ENCODE results near the gene CDHR3. TPM values are rescaled to one million over a fixed set of nuclear protein-coding genes. Genes with fewer than 3 reads are reported as not detected.

Gene CDHR3
- total and polyA plus RNA-seq, 10 of the 15 experiments (the other 5 are each of a cell fraction or from before 2014, with no cell fraction given): 0.06 to 0.11 TPM; not detected in 8

DNA sequence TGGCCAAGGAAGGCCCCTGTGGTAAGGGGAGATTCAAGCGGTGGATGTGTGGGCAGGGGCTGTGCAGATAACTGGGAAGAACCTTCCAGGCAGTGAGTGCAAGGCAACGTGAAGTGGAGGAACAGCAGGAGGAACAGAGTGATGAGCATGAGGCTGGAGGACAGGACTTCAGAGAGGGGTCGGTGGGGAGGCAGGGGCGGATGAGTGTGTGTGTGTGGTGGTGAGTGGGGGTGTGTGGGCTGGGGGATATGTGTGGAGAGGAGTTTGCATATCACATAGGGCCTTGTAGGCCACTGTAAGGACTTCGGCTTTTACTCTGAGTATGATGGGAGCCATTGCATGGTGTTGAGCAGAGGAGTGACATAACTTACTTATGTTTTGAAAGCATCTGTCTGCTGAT is 75.2 kb downstream of the CDHR3 start:
- Histone ChIP-seq H3K27me3 (replicated peaks in 1 of 2; ENCODE audit: control insufficient read depth in 2 of 2, insufficient read depth in 2 of 2, low read length in 1 of 2) (no peaks in the 10 kb centered on the region; a peak in 2 of 4 replicates), H3K27ac (ENCODE audit: control insufficient read depth, insufficient read depth) (no peak overlapping the region), H4K20me1 (ENCODE audit: control insufficient read depth, insufficient read depth) (no peaks in the 10 kb centered on the region), H3K4me2 (ENCODE audit: control insufficient read depth, insufficient read depth) (no peak overlapping the region), H3K79me2 (ENCODE audit: control insufficient read depth, insufficient read depth, low read length) (no peaks in the 10 kb centered on the region), H3K9ac (ENCODE audit: control insufficient read depth, insufficient read depth, low read length) (no peak overlapping the region), H2AFZ (ENCODE audit: control insufficient read depth, low read depth, low read length) (no peak overlapping the region), H3K4me3 (no peak overlapping the region), H3K36me3 (ENCODE audit: control insufficient read depth in 2 of 2, insufficient read depth in 2 of 2, low read length in 1 of 2) (no peaks in the 10 kb centered on the region), H3K4me1 (ENCODE audit: control insufficient read depth, insufficient read depth, low read length) (no peaks in the 10 kb centered on the region), H3K9me3 (replicated peaks; ENCODE audit: control insufficient read depth, insufficient read depth, low read length) (no peaks in the 10 kb centered on the region; the same call in 1 of the 3 replicates)
- TF ChIP-seq ZNF24 (IDR thresholded peaks at IDR 0.05): no peak
- no peak for TF ChIP-seq IKZF2 (IDR thresholded peaks at IDR 0.05)
- no peak for TF ChIP-seq DPF2 (IDR thresholded peaks at IDR 0.05)
- TF ChIP-seq, protein P1, sequence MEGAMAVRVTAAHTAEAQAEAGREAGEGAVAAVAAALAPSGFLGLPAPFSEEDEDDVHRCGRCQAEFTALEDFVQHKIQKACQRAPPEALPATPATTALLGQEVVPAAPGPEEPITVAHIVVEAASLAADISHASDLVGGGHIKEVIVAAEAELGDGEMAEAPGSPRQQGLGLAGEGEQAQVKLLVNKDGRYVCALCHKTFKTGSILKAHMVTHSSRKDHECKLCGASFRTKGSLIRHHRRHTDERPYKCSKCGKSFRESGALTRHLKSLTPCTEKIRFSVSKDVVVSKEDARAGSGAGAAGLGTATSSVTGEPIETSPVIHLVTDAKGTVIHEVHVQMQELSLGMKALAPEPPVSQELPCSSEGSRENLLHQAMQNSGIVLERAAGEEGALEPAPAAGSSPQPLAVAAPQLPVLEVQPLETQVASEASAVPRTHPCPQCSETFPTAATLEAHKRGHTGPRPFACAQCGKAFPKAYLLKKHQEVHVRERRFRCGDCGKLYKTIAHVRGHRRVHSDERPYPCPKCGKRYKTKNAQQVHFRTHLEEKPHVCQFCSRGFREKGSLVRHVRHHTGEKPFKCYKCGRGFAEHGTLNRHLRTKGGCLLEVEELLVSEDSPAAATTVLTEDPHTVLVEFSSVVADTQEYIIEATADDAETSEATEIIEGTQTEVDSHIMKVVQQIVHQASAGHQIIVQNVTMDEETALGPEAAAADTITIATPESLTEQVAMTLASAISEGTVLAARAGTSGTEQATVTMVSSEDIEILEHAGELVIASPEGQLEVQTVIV (IDR thresholded peaks at IDR 0.05; ENCODE audit: borderline replicate concordance, partially characterized antibody): no peak
- intact Hi-C loops (cut with micrococcal nuclease; ENCODE audit: unreplicated experiment) (no loop called here), in situ Hi-C loops (cut with MboI) (no loop called here)
- POLR2A ChIA-PET: no interaction called here
- ATAC-seq (no peak), FAIRE-seq (no peak), DNase-seq (ENCODE audit: low read depth, low spot score) (no peak)
- SMC1A ChIA-PET (ENCODE audit: uncharacterized antibody, unreplicated experiment): interaction anchor here (1.5 to 4.3 kb wide), 4 partner anchors 10 to 277 kb away, joined by 6 to 24 read pairs (median 8); no protein-coding TSS in a partner anchor
- WGBS (ENCODE audit: insufficient coverage, insufficient replicate concordance, low lambda C conversion rate, missing lambda C conversion rate): 46% methylated on average over 5 of the region's 5 CpGs
- CTCF ChIA-PET: interaction anchor here (1.6 to 3.4 kb wide), 4 partner anchors 9 to 386 kb away, joined by 3 to 21 read pairs (median 6); no protein-coding TSS in a partner anchor
- RAD21 ChIA-PET (ENCODE audit: unreplicated experiment): interaction anchor here (1.6 to 2.7 kb wide), 2 partner anchors 13 to 278 kb away, joined by 4 to 14 read pairs; no protein-coding TSS in a partner anchor
- no TSS peak for BruUV-seq (replicated peaks)

DNA sequence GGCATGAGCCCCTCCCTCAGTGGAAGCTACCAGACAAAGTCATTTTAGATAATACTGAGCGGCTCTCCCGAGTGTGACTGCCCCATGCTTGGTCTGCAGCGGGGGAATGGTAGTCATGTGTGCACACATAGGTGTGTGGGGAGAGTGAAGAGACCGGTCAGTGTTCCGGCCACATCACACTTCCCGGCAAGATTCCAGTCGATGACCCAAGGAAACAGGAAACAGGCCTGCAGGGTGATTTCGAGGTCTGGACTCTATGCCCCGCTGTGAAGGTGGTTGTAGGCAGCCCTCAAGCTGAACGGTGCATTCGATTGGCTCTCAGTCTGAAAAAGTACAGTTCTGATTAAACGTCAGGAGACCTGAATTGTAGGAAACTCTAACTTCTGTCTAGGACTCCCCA is 75.9 kb downstream of the CDHR3 start:
- Histone ChIP-seq H3K27me3 (replicated peaks in 1 of 2; ENCODE audit: control insufficient read depth in 2 of 2, insufficient read depth in 2 of 2, low read length in 1 of 2) (no peaks in the 10 kb centered on the region; a peak in 2 of 4 replicates), H3K4me3 (no peak overlapping the region), H3K79me2 (ENCODE audit: control insufficient read depth, insufficient read depth, low read length) (no peaks in the 10 kb centered on the region), H2AFZ (ENCODE audit: control insufficient read depth, low read depth, low read length) (no peak overlapping the region), H4K20me1 (ENCODE audit: control insufficient read depth, insufficient read depth) (no peaks in the 10 kb centered on the region), H3K36me3 (ENCODE audit: control insufficient read depth in 2 of 2, insufficient read depth in 2 of 2, low read length in 1 of 2) (no peaks in the 10 kb centered on the region), H3K27ac (ENCODE audit: control insufficient read depth, insufficient read depth) (no peak overlapping the region), H3K4me2 (ENCODE audit: control insufficient read depth, insufficient read depth) (no peak overlapping the region), H3K9me3 (replicated peaks; ENCODE audit: control insufficient read depth, insufficient read depth, low read length) (no peaks in the 10 kb centered on the region; the same call in 2 of the 3 replicates), H3K9ac (ENCODE audit: control insufficient read depth, insufficient read depth, low read length) (no peak overlapping the region), H3K4me1 (ENCODE audit: control insufficient read depth, insufficient read depth, low read length) (no peaks in the 10 kb centered on the region)
- FAIRE-seq (no peak), DNase-seq (ENCODE audit: low read depth, low spot score) (no peak), ATAC-seq (no peak)
- ChIA-PET RAD21 (ENCODE audit: unreplicated experiment) (no interaction called here), POLR2A (interaction anchor here (0.6 kb wide), 1 partner anchor 1393 kb away, joined by 4 read pairs; no protein-coding TSS in a partner anchor), SMC1A (ENCODE audit: uncharacterized antibody, unreplicated experiment) (interaction anchor here (4.3 kb wide), 1 partner anchor 278 kb away, joined by 24 read pairs; no protein-coding TSS in a partner anchor), CTCF (interaction anchor here (0.9 to 3.4 kb wide), 5 partner anchors 10 to 386 kb away, joined by 3 to 21 read pairs (median 4); no protein-coding TSS in a partner anchor)
- 37% methylated on average over 12 of the region's 12 CpGs for WGBS (ENCODE audit: insufficient coverage, insufficient replicate concordance, low lambda C conversion rate, missing lambda C conversion rate)
- in situ Hi-C loops (cut with MboI) (no loop called here), intact Hi-C loops (cut with micrococcal nuclease; ENCODE audit: unreplicated experiment) (no loop called here)
- no TSS peak for BruUV-seq (replicated peaks)
- TF ChIP-seq CHD1 (IDR thresholded peaks at IDR 0.05; ENCODE audit: low read depth, low read length) (no peak), BCL11A (IDR thresholded peaks at IDR 0.05; ENCODE audit: low read depth, low read length) (no peak), ZBED1 (IDR thresholded peaks at IDR 0.05; ENCODE audit: borderline replicate concordance) (no peak)
- TF ChIP-seq, protein P2, sequence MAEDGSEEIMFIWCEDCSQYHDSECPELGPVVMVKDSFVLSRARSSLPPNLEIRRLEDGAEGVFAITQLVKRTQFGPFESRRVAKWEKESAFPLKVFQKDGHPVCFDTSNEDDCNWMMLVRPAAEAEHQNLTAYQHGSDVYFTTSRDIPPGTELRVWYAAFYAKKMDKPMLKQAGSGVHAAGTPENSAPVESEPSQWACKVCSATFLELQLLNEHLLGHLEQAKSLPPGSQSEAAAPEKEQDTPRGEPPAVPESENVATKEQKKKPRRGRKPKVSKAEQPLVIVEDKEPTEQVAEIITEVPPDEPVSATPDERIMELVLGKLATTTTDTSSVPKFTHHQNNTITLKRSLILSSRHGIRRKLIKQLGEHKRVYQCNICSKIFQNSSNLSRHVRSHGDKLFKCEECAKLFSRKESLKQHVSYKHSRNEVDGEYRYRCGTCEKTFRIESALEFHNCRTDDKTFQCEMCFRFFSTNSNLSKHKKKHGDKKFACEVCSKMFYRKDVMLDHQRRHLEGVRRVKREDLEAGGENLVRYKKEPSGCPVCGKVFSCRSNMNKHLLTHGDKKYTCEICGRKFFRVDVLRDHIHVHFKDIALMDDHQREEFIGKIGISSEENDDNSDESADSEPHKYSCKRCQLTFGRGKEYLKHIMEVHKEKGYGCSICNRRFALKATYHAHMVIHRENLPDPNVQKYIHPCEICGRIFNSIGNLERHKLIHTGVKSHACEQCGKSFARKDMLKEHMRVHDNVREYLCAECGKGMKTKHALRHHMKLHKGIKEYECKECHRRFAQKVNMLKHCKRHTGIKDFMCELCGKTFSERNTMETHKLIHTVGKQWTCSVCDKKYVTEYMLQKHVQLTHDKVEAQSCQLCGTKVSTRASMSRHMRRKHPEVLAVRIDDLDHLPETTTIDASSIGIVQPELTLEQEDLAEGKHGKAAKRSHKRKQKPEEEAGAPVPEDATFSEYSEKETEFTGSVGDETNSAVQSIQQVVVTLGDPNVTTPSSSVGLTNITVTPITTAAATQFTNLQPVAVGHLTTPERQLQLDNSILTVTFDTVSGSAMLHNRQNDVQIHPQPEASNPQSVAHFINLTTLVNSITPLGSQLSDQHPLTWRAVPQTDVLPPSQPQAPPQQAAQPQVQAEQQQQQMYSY (CRISPR knock-in tag; IDR thresholded peaks at IDR 0.05): no peak

All from GM12878 (cell line).